Measurements from ENCODE around the gene DOCK3.

Gene DOCK3

GRCh38 chr3:51353691-51354090 lies 679.0 kb downstream of the DOCK3 start:
- H3K4me3 ChIP-seq (ENCODE audit: low read depth, low read length) = no peak overlapping the region
- TF ChIP-seq CTCF (IDR thresholded peaks at IDR 0.05; ENCODE audit: low read depth, low read length) = no peak

GRCh38 chr3:51354172-51354571 lies 679.4 kb downstream of the DOCK3 start:
- TF ChIP-seq CTCF (IDR thresholded peaks at IDR 0.05; ENCODE audit: low read depth, low read length) = no peak
- H3K4me3 ChIP-seq (ENCODE audit: low read depth, low read length) = no peak overlapping the region

- no peak for TF ChIP-seq CTCF (IDR thresholded peaks at IDR 0.05; ENCODE audit: low read depth, low read length)
- no peak overlapping the region for H3K4me3 ChIP-seq (ENCODE audit: low read depth, low read length)
Measured at GRCh38 chr3:51354731-51355615, 680.2 kb downstream of the DOCK3 start.

- no peak for TF ChIP-seq CTCF (IDR thresholded peaks at IDR 0.05; ENCODE audit: low read depth, low read length)
- no peak overlapping the region for H3K4me3 ChIP-seq (ENCODE audit: low read depth, low read length)
Measured at GRCh38 chr3:51355891-51356578, 681.3 kb downstream of the DOCK3 start.

GRCh38 chr3:51357856-51358255 lies 683.1 kb downstream of the DOCK3 start:
- no peak overlapping the region for H3K4me3 ChIP-seq (ENCODE audit: low read depth, low read length)
- TF ChIP-seq CTCF (IDR thresholded peaks at IDR 0.05; ENCODE audit: low read depth, low read length) = no peak

GRCh38 chr3:51358981-51359380 lies 684.3 kb downstream of the DOCK3 start:
- no peak overlapping the region for H3K4me3 ChIP-seq (ENCODE audit: low read depth, low read length)
- no peak for TF ChIP-seq CTCF (IDR thresholded peaks at IDR 0.05; ENCODE audit: low read depth, low read length)

- H3K4me3 ChIP-seq (ENCODE audit: low read depth, low read length) = no peak overlapping the region
- no peak for TF ChIP-seq CTCF (IDR thresholded peaks at IDR 0.05; ENCODE audit: low read depth, low read length)
Measured at GRCh38 chr3:51360806-51361205, 686.1 kb downstream of the DOCK3 start.
